HepG2 (cell line): ENCODE results near the gene MICOS13. TPM values are rescaled to one million over a fixed set of nuclear protein-coding genes. Genes with fewer than 3 reads are reported as not detected.
A peak's percentile ranks its signal among the peaks of the same experiment; 100 is the strongest.

ENCODE experiments used
- ATAC-seq: fragments of 200-7000 bp; cut with Tn5 transposase; 3 replicates; pipeline ENCODE4 v1.9.1; 2020; ENCODE audit warnings: mild to moderate bottlenecking, moderate library complexity
- BruUV-seq: library from RNA; stranded (reverse); fragments of 400-500 nt; replicated peaks from 2 replicates; lab custom pipeline; 2021; lab: Mats Ljungman, UMichigan
- CTCF ChIA-PET: fragments of 300-600 bp; formaldehyde crosslinking; extraction: SDS; loops from one replicate; lab custom pipeline; 2021; ENCODE audit warnings: low total read pairs, inconsistent platforms, low intra/inter-chr PET ratio; lab: Yijun Ruan, JAX
- POLR2A ChIA-PET: fragments of 350-600 bp; sonication (Branson Sonifier 250); formaldehyde crosslinking; loops from one replicate; lab custom pipeline; 2020; ENCODE audit warnings: antibody characterized with exemption, inconsistent platforms; lab: Yijun Ruan, JAX
- DNase-seq: peaks from one replicate; pipeline ENCODE4 v3.0.0-alpha.2; 2015; ENCODE audit warnings: low spot score
- FAIRE-seq: peaks from 3 replicates; lab custom pipeline; 2011; peaks lifted over from hg19 to GRCh38; lab: Jason Lieb, UNC
- H2AFZ ChIP-seq: one replicate; pipeline ENCODE4 v1.6.1; 2011; ENCODE audit warnings: low read length, inconsistent platforms
- H3K27ac ChIP-seq: fragments of 300-600 bp; 3 replicates; pipeline ENCODE4 v1.8.0; 2011; ENCODE audit warnings: mixed run types, mild to moderate bottlenecking, mixed read lengths, low read length, inconsistent platforms; ENCODE audit not compliant: insufficient read depth; ENCODE audit errors: extremely low read length
- H3K27me3 ChIP-seq, 2 experiments: fragments of 200-600 bp in 1 of 2; 2 replicates in 1 of 2; 3 replicates in 1 of 2; pipeline versions ENCODE4 v1.6.0 to v1.8.0; 2011; ENCODE audit warnings: low read length in 2 of 2, mild to moderate bottlenecking in 2 of 2, moderate library complexity in 2 of 2, inconsistent platforms in 1 of 2; ENCODE audit not compliant: insufficient read depth in 2 of 2, control insufficient read depth in 1 of 2
- H3K36me3 ChIP-seq, 2 experiments: fragments of 200-600 bp in 1 of 2; replicated peaks in 1 of 2; 2 replicates in 1 of 2; 3 replicates in 1 of 2; pipeline versions ENCODE4 v1.5.1 to v1.8.0; 2011; ENCODE audit warnings: low read length in 2 of 2, inconsistent platforms in 1 of 2; ENCODE audit not compliant: insufficient read depth in 2 of 2, control insufficient read depth in 1 of 2
- H3K4me1 ChIP-seq: 2 replicates; pipeline ENCODE4 v1.5.1; 2012; ENCODE audit warnings: low read length, inconsistent platforms; ENCODE audit not compliant: insufficient read depth
- H3K4me2 ChIP-seq: 2 replicates; pipeline ENCODE4 v1.6.0; 2011; ENCODE audit warnings: low read depth, low read length, inconsistent platforms
- H3K4me3 ChIP-seq, 3 experiments: fragments of 200-600 bp in 1 of 3; sonication (generic), shearing (Covaris generic) in 1 of 3; replicated peaks in 1 of 3; 2 replicates each; pipeline ENCODE4 v1.5.1; 2011 to 2016; ENCODE audit warnings: low read length in 3 of 3, inconsistent platforms in 2 of 3, low read depth in 2 of 3, mild to moderate bottlenecking in 2 of 3, control low read depth in 1 of 3, mixed read lengths in 1 of 3; ENCODE audit not compliant: insufficient read depth in 1 of 3
- H3K79me2 ChIP-seq: one replicate; pipeline ENCODE4 v1.6.1; 2011; ENCODE audit warnings: low read length, inconsistent platforms; ENCODE audit not compliant: insufficient read depth
- H3K9ac ChIP-seq: 2 replicates; pipeline ENCODE4 v1.6.0; 2011; ENCODE audit warnings: mild to moderate bottlenecking, low read depth, low read length, inconsistent platforms; ENCODE audit not compliant: insufficient read depth
- H3K9me3 ChIP-seq: 2 replicates; pipeline ENCODE4 v1.5.1; 2012; ENCODE audit warnings: mild to moderate bottlenecking, low read length
- H4K20me1 ChIP-seq: 2 replicates; pipeline ENCODE4 v1.6.0; 2011; ENCODE audit warnings: inconsistent platforms, mild to moderate bottlenecking, low read length, moderate library complexity; ENCODE audit not compliant: insufficient read depth
- ADNP ChIP-seq: sonication (generic); formaldehyde crosslinking; IDR thresholded peaks from 2 replicates; pipeline ENCODE4 v1.4.0; 2020; ENCODE audit warnings: missing genetic modification reagents
- HOXA7 ChIP-seq: sonication (generic); formaldehyde crosslinking; IDR thresholded peaks from 2 replicates; pipeline ENCODE4 v1.8.1; 2022; ENCODE audit warnings: mild to moderate bottlenecking, missing genetic modification reagents, moderate library complexity
- POGK ChIP-seq: sonication (generic); formaldehyde crosslinking; conservative IDR thresholded peaks from 2 replicates; pipeline ENCODE4 v1.8.0; 2022; ENCODE audit warnings: mild to moderate bottlenecking, moderate library complexity, missing genetic modification reagents
- POLR2AphosphoS5 ChIP-seq: IDR thresholded peaks from 2 replicates; pipeline ENCODE4 v1.6.1; 2012; ENCODE audit warnings: low read depth, low read length
- POLR2G ChIP-seq: fragments of 200-400 bp; formaldehyde crosslinking; IDR thresholded peaks from 2 replicates; pipeline ENCODE4 v1.6.1; 2018; ENCODE audit warnings: mild to moderate bottlenecking, low read depth, low read length, moderate library complexity
- SMAD1 ChIP-seq: sonication (generic); formaldehyde crosslinking; IDR thresholded peaks from 2 replicates; pipeline ENCODE4 v1.4.0; 2020; ENCODE audit warnings: missing genetic modification reagents, low read depth, mild to moderate bottlenecking, borderline replicate concordance
- SNAPC4 ChIP-seq: sonication (generic); formaldehyde crosslinking; IDR thresholded peaks from 2 replicates; pipeline ENCODE4 v1.4.0; 2020; ENCODE audit warnings: mild to moderate bottlenecking, missing genetic modification reagents
- USF2 ChIP-seq, 2 experiments: sonication (generic) in 1 of 2; formaldehyde crosslinking in 1 of 2; IDR thresholded peaks; 2 replicates each; pipeline versions ENCODE4 v1.5.1 to v1.6.1; 2011 to 2020; ENCODE audit warnings: borderline replicate concordance in 1 of 2, low read depth in 1 of 2, low read length in 1 of 2, mild to moderate bottlenecking in 1 of 2, missing genetic modification reagents in 1 of 2, moderate library complexity in 1 of 2
- ZFP36 ChIP-seq: fragments of 150-350 bp; IDR thresholded peaks from 2 replicates; pipeline ENCODE4 v1.6.1; 2018; ENCODE audit warnings: borderline replicate concordance, low read length, low read depth; ENCODE audit not compliant: partially characterized antibody
- ZMYM3 ChIP-seq: sonication (generic); formaldehyde crosslinking; IDR thresholded peaks from 2 replicates; pipeline ENCODE4 v1.5.1; 2020; ENCODE audit warnings: mild to moderate bottlenecking, missing genetic modification reagents
- ZNF234 ChIP-seq: sonication (generic); formaldehyde crosslinking; conservative IDR thresholded peaks from 2 replicates; pipeline ENCODE4 v1.5.1; 2020; ENCODE audit warnings: mild to moderate bottlenecking, missing genetic modification reagents
- WGBS: methylation state at CpG from one replicate; pipeline ENCODE4 v1.1.6; 2017; ENCODE audit warnings: low lambda C conversion rate; 5-methylcytosine and 5-hydroxymethylcytosine counted together
- in situ Hi-C: cut with HindIII; loops from 2 replicates; pipeline ENCODE4 v1.10.0; 2017; ENCODE audit warnings: low pct_unique_long_range_greater_than_20kb; ENCODE audit not compliant: extremely low pct_ligation_motif_present
- intact Hi-C: fragments of 100-400 bp; cut with micrococcal nuclease; formaldehyde crosslinking; loops from one replicate; pipeline ENCODE4 v1.10.0; 2022; ENCODE audit not compliant: unreplicated experiment
- polyA plus RNA-seq, 8 experiments: library from polyadenylated mRNA; depleted of rRNA in 3 of 8; stranded (reverse) in 7 of 8; unstranded in 1 of 8; fragments of >200 nt; fragmentation: Illumina TruSeq in 4 of 8; extraction: Trizol in 4 of 8; gene quantifications; 2 replicates each; pipeline versions ENCODE4 v1.2.1 to v1.2.3, GENCODE V29; 2011 to 2016; ENCODE audit warnings: low read depth in 4 of 8, missing spikeins in 1 of 8, mixed read lengths in 1 of 8; ENCODE audit not compliant: insufficient read depth in 1 of 8
- total RNA-seq, 5 experiments: library from RNA; depleted of rRNA; stranded (reverse); fragments of >200 nt; fragmentation: Illumina TruSeq; extraction: Trizol; gene quantifications; 2 replicates each; pipeline ENCODE4 v1.2.3, GENCODE V29; 2016; ENCODE audit warnings: low read depth in 1 of 5

Gene MICOS13
- total and polyA plus RNA-seq, 2 of the 13 experiments (the other 11 are each of a cell fraction or from before 2014, with no cell fraction given) = 28.8 to 35.4 TPM

- H3K4me1 ChIP-seq = peaks cover 14% of the 10 kb centered on the region; the same call in 1 of the 2 replicates
- POLR2A ChIA-PET = interaction anchor here (1.2 to 1.4 kb wide), 2 partner anchors 23 to 25 kb away, joined by 4 to 9 read pairs; partner anchors contain the start of genes CATSPERD and LONP1
- no peak for ATAC-seq
- intact Hi-C loops = no loop called here
- peaks cover 35% of the 10 kb centered on the region for H3K79me2 ChIP-seq
- H3K9me3 ChIP-seq = no peaks in the 10 kb centered on the region
- H4K20me1 ChIP-seq = peaks cover 38% of the 10 kb centered on the region
- H3K27ac ChIP-seq = no peak overlapping the region
- CTCF ChIA-PET = no interaction called here
- TF ChIP-seq POLR2G (peak; percentile 36; the same call in 1 of the 2 replicates), SNAPC4 (CRISPR knock-in tag) (no peak), POLR2AphosphoS5 (peak; percentile 21; the same call in 1 of the 2 replicates), SMAD1 (CRISPR knock-in tag) (no peak), ZFP36 (peak; percentile 90), USF2 (IDR thresholded peaks at IDR 0.05; ENCODE audit: low read depth, low read length) (no peak), USF2 (CRISPR knock-in tag; IDR thresholded peaks at IDR 0.05; ENCODE audit: borderline replicate concordance) (no peak), POGK (CRISPR knock-in tag) (no peak), ZNF234 (CRISPR knock-in tag) (no peak), HOXA7 (no peak), ADNP (CRISPR knock-in tag) (0 out of 2 replicates have a peak, but pooled peaks have one; percentile 38), ZMYM3 (CRISPR knock-in tag) (0 out of 2 replicates have a peak, but pooled peaks have one; percentile 29)
- TF ChIP-seq, all 625 proteins: peak for 5
- in situ Hi-C loops = no loop called here
- WGBS = 100% methylated on average over 5 of the region's 8 CpGs
- Histone ChIP-seq H2AFZ (no peak overlapping the region), H3K27me3 (no peaks in the 10 kb centered on the region; a peak in 1 of 5 replicates), H3K36me3 (peaks cover 33 to 75% of the 10 kb centered on the region in 2 experiments), H3K4me2 (no peak overlapping the region), H3K9ac (no peak overlapping the region), H3K4me3 (no peak overlapping the region)
- no TSS peak for BruUV-seq
- DNase-seq (no peak), FAIRE-seq (no peak)
Observed at GRCh38 chr19:5694956-5695648, 14.8 kb upstream of the MICOS13 start.
